ENCODE measurements around the gene HSPG2. TPM values are rescaled to one million over a fixed set of nuclear protein-coding genes. Genes with fewer than 3 reads are reported as not detected.

The HSPG2 gene
- polyA plus RNA-seq, 1 donor from 2014 or later: 0.79 TPM

DNA sequence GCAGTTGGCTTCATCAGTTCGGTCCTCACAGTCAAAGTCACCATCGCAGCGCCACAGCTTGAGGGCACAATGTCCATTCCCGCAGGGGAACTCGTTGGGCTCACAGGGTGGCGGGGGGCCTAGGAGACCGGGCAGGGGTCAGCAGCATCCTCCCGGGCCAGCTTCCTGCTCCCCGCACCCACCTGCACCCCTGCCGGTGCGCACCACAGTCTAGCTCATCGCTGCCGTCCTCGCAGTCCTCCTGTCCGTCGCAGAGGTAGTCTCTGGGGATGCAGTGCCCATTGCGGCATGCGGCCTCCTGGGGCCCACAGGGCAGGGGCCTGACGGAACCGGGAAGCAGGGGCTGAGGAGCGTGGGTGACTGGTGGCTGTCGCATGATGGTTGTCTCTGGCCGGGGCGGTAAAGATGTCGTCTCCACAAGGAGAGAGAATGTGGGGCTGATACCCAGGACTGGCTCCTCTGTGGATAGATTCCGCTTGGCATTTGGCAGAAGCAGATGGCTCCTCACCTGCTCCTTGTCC is 49.8 kb downstream of the HSPG2 start:
- Histone ChIP-seq H3K4me2 (ENCODE audit: low read length) (no peak overlapping the region), H3K9me2 (ENCODE audit: insufficient read depth, low read length) (no peaks in the 10 kb centered on the region), H3K36me3 (ENCODE audit: insufficient read depth, low read length) (no peaks in the 10 kb centered on the region), H3K9ac (ENCODE audit: low read length) (no peak overlapping the region), H3K27me3 (ENCODE audit: insufficient read depth, low read depth, low read length) (no peaks in the 10 kb centered on the region), H3K27ac (ENCODE audit: low read length) (no peak overlapping the region), H3K9me3 (ENCODE audit: low read length) (no peaks in the 10 kb centered on the region), H2AFZ (ENCODE audit: low read depth, low read length) (no peak overlapping the region), H3K4me3 (ENCODE audit: low read length) (no peak overlapping the region), H4K20me1 (ENCODE audit: insufficient read depth) (no peaks in the 10 kb centered on the region), H3F3A (ENCODE audit: insufficient read depth, low read length, poor library complexity, severe bottlenecking) (no peaks in the 10 kb centered on the region), H3K79me2 (replicated peaks; ENCODE audit: insufficient read depth, low read length) (no peaks in the 10 kb centered on the region)
- no peak for TF ChIP-seq TAF1 (IDR thresholded peaks at IDR 0.05; ENCODE audit: low read depth)
- TF ChIP-seq, protein P1, sequence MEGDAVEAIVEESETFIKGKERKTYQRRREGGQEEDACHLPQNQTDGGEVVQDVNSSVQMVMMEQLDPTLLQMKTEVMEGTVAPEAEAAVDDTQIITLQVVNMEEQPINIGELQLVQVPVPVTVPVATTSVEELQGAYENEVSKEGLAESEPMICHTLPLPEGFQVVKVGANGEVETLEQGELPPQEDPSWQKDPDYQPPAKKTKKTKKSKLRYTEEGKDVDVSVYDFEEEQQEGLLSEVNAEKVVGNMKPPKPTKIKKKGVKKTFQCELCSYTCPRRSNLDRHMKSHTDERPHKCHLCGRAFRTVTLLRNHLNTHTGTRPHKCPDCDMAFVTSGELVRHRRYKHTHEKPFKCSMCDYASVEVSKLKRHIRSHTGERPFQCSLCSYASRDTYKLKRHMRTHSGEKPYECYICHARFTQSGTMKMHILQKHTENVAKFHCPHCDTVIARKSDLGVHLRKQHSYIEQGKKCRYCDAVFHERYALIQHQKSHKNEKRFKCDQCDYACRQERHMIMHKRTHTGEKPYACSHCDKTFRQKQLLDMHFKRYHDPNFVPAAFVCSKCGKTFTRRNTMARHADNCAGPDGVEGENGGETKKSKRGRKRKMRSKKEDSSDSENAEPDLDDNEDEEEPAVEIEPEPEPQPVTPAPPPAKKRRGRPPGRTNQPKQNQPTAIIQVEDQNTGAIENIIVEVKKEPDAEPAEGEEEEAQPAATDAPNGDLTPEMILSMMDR (IDR thresholded peaks at IDR 0.05; ENCODE audit: poor library complexity, severe bottlenecking): no peak
- TF ChIP-seq MXI1 (conservative IDR thresholded peaks at IDR 0.05; ENCODE audit: poor library complexity, severe bottlenecking): no peak
- no peak for TF ChIP-seq EP300 (conservative IDR thresholded peaks at IDR 0.05; ENCODE audit: poor library complexity, severe bottlenecking)

DNA sequence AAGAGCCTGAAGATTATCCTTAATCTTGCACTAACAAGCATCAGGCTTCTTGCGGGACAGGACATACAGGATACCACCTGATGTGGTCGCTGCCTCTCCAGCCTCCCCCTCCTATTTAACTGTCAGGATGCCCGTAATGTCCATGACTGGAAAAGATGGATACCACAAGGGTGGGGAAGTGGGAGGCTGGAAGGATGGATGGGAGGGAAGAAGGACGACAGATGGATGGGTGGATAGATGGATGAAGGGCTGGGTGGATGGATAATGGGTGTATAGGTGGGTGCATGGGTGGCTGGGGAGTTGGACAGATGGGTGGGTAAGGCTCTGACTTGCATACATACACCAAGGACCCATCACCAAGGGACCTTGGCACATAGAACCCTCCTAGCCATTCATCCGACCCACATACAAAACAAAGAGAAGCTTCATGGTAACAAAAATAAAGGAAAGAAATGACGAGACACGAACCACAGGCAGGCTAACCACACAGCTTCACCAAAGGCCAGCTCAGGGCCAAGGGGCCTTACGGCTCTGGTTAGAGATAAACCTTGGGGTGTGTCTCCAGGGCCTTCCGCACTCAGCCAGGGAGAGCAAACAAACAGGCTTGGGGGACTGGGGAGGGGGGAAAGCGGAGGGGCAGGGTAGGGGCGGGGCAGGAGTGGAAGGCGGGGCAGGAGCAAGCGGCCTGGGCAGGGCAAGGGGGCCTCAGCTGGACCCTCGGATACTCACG is 50.5 kb downstream of the HSPG2 start:
- no peaks in the 10 kb centered on the region for H3K9me2 ChIP-seq (ENCODE audit: insufficient read depth, low read length)
- no peak overlapping the region for H3K4me3 ChIP-seq (ENCODE audit: low read length)
- H3K36me3 ChIP-seq (ENCODE audit: insufficient read depth, low read length): no peaks in the 10 kb centered on the region
- no peak overlapping the region for H3K4me2 ChIP-seq (ENCODE audit: low read length)
- H3K9ac ChIP-seq (ENCODE audit: low read length): no peak overlapping the region
- no peaks in the 10 kb centered on the region for H3F3A ChIP-seq (ENCODE audit: insufficient read depth, low read length, poor library complexity, severe bottlenecking)
- no peaks in the 10 kb centered on the region for H4K20me1 ChIP-seq (ENCODE audit: insufficient read depth)
- H3K27ac ChIP-seq (ENCODE audit: low read length): no peak overlapping the region
- H3K9me3 ChIP-seq (ENCODE audit: low read length): no peaks in the 10 kb centered on the region
- no peaks in the 10 kb centered on the region for H3K79me2 ChIP-seq (replicated peaks; ENCODE audit: insufficient read depth, low read length)
- no peak for TF ChIP-seq TAF1 (IDR thresholded peaks at IDR 0.05; ENCODE audit: low read depth)
- TF ChIP-seq, protein P2, sequence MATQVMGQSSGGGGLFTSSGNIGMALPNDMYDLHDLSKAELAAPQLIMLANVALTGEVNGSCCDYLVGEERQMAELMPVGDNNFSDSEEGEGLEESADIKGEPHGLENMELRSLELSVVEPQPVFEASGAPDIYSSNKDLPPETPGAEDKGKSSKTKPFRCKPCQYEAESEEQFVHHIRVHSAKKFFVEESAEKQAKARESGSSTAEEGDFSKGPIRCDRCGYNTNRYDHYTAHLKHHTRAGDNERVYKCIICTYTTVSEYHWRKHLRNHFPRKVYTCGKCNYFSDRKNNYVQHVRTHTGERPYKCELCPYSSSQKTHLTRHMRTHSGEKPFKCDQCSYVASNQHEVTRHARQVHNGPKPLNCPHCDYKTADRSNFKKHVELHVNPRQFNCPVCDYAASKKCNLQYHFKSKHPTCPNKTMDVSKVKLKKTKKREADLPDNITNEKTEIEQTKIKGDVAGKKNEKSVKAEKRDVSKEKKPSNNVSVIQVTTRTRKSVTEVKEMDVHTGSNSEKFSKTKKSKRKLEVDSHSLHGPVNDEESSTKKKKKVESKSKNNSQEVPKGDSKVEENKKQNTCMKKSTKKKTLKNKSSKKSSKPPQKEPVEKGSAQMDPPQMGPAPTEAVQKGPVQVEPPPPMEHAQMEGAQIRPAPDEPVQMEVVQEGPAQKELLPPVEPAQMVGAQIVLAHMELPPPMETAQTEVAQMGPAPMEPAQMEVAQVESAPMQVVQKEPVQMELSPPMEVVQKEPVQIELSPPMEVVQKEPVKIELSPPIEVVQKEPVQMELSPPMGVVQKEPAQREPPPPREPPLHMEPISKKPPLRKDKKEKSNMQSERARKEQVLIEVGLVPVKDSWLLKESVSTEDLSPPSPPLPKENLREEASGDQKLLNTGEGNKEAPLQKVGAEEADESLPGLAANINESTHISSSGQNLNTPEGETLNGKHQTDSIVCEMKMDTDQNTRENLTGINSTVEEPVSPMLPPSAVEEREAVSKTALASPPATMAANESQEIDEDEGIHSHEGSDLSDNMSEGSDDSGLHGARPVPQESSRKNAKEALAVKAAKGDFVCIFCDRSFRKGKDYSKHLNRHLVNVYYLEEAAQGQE (IDR thresholded peaks at IDR 0.05; ENCODE audit: borderline replicate concordance): no peak
- no peak for TF ChIP-seq RAD21 (conservative IDR thresholded peaks at IDR 0.05)
- TF ChIP-seq POLR2AphosphoS5 (IDR thresholded peaks at IDR 0.05): no peak
- H2AFZ ChIP-seq (ENCODE audit: low read depth, low read length): no peak overlapping the region
- no peaks in the 10 kb centered on the region for H3K27me3 ChIP-seq (ENCODE audit: insufficient read depth, low read depth, low read length)

All from neural cell (in vitro differentiated cells).